A549 (cell line): Measurements from ENCODE around the gene CHAF1A. TPM values are rescaled to one million over a fixed set of nuclear protein-coding genes. Genes with fewer than 3 reads are reported as not detected.

Experiments used
- ATOH8 ChIP-seq: fragments of 250-450 bp; sonication (Bioruptor Pico); IDR thresholded peaks from 2 replicates; pipeline ENCODE4 v1.5.0; 2020; ENCODE audit warnings: low read depth, mild to moderate bottlenecking, moderate library complexity
- BCL3 ChIP-seq: fragments of >200 bp; sonication (Bioruptor Twin); formaldehyde crosslinking; IDR thresholded peaks from 3 replicates; pipeline ENCODE4 v1.6.1; 2016
- CBX8 ChIP-seq: fragments of 200-600 bp; sonication (generic); IDR thresholded peaks from 2 replicates; pipeline ENCODE4 v1.6.1; 2016
- CEBPB ChIP-seq, 2 experiments: fragments of >200 bp in 1 of 2; sonication (Bioruptor Twin) in 1 of 2; formaldehyde crosslinking in 1 of 2; IDR thresholded peaks; 2 replicates each; pipeline ENCODE4 v1.6.1; 2012 to 2016
- CHD2 ChIP-seq: fragments of 150-350 bp; IDR thresholded peaks from 2 replicates; pipeline ENCODE4 v1.6.1; 2014; ENCODE audit warnings: low read length; ENCODE audit not compliant: partially characterized antibody
- CHD4 ChIP-seq: fragments of 200-600 bp; sonication (generic); IDR thresholded peaks from 2 replicates; pipeline ENCODE4 v1.6.1; 2016; ENCODE audit warnings: antibody characterized with exemption, mild to moderate bottlenecking, borderline replicate concordance
- EHF ChIP-seq: fragments of 250-450 bp; sonication (Bioruptor Pico); IDR thresholded peaks from 2 replicates; pipeline ENCODE4 v1.5.0; 2020; ENCODE audit warnings: mild to moderate bottlenecking
- EHMT2 ChIP-seq: fragments of 200-600 bp; sonication (generic); IDR thresholded peaks from 2 replicates; pipeline ENCODE4 v1.6.1; 2016; ENCODE audit warnings: antibody characterized with exemption, low read depth, mild to moderate bottlenecking, moderate library complexity
- ELK1 ChIP-seq: fragments of 150-350 bp; IDR thresholded peaks from 2 replicates; pipeline ENCODE4 v1.6.1; 2014; ENCODE audit warnings: low read depth, mild to moderate bottlenecking, low read length
- EP300 ChIP-seq, 2 experiments: fragments of >200 bp; sonication (Bioruptor Twin); formaldehyde crosslinking; IDR thresholded peaks; 2 replicates in 1 of 2; 3 replicates in 1 of 2; pipeline ENCODE4 v1.6.1; 2016 to 2017
- ESRRA ChIP-seq: fragments of 150-350 bp; IDR thresholded peaks from 2 replicates; pipeline ENCODE4 v1.6.1; 2014; ENCODE audit warnings: mild to moderate bottlenecking, low read length, borderline replicate concordance
- FOSL2 ChIP-seq, 2 experiments: fragments of 450-650 bp in 1 of 2; fragments of >200 bp in 1 of 2; sonication (Bioruptor Twin) in 1 of 2; formaldehyde crosslinking; IDR thresholded peaks; 2 replicates each; pipeline versions ENCODE4 v1.5.0 to v1.6.1; 2016 to 2020; ENCODE audit warnings: mild to moderate bottlenecking in 1 of 2, moderate library complexity in 1 of 2
- FOXS1 ChIP-seq: fragments of 250-450 bp; sonication (Bioruptor Pico); IDR thresholded peaks from 2 replicates; pipeline ENCODE4 v1.5.0; 2020; ENCODE audit warnings: mild to moderate bottlenecking, moderate library complexity
- HDAC2 ChIP-seq: fragments of 200-600 bp; sonication (generic); IDR thresholded peaks from 2 replicates; pipeline ENCODE4 v1.6.1; 2016
- HES2 ChIP-seq: fragments of >200 bp; sonication (Bioruptor Twin); formaldehyde crosslinking; IDR thresholded peaks from 2 replicates; pipeline ENCODE4 v1.6.1; 2016
- HEYL ChIP-seq: fragments of 250-450 bp; sonication (Bioruptor Pico); IDR thresholded peaks from 2 replicates; pipeline ENCODE4 v1.8.0; 2021; ENCODE audit warnings: mild to moderate bottlenecking, moderate library complexity
- HMGXB4 ChIP-seq: fragments of 250-450 bp; sonication (Bioruptor Pico); IDR thresholded peaks from 2 replicates; pipeline ENCODE4 v1.5.0; 2021; ENCODE audit warnings: mild to moderate bottlenecking, moderate library complexity, borderline replicate concordance
- HOXA7 ChIP-seq: fragments of 250-450 bp; sonication (Bioruptor Pico); IDR thresholded peaks from 2 replicates; pipeline ENCODE4 v1.5.0; 2020; ENCODE audit warnings: mild to moderate bottlenecking, moderate library complexity
- HOXB5 ChIP-seq: fragments of 250-450 bp; sonication (Bioruptor Pico); IDR thresholded peaks from 2 replicates; pipeline ENCODE4 v1.5.0; 2020; ENCODE audit warnings: mild to moderate bottlenecking, moderate library complexity
- KDM1A ChIP-seq: fragments of 200-600 bp; sonication (generic); IDR thresholded peaks from 2 replicates; pipeline ENCODE4 v1.6.1; 2016; ENCODE audit warnings: low read depth, mild to moderate bottlenecking
- KDM5A ChIP-seq: fragments of 200-600 bp; sonication (generic); IDR thresholded peaks from 2 replicates; pipeline ENCODE4 v1.6.1; 2016; ENCODE audit warnings: antibody characterized with exemption, mild to moderate bottlenecking
- MAFK ChIP-seq: fragments of 450-650 bp; IDR thresholded peaks from 2 replicates; pipeline ENCODE4 v1.6.1; 2014; ENCODE audit not compliant: partially characterized antibody
- MAX ChIP-seq: IDR thresholded peaks from 2 replicates; pipeline ENCODE4 v1.6.1; 2012
- MAZ ChIP-seq: fragments of 150-350 bp; IDR thresholded peaks from 2 replicates; pipeline ENCODE4 v1.6.1; 2014; ENCODE audit warnings: antibody characterized with exemption, low read depth, low read length, borderline replicate concordance
- NR3C1 ChIP-seq: fragments of >200 bp; sonication (Bioruptor Twin); formaldehyde crosslinking; IDR thresholded peaks from 3 replicates; pipeline ENCODE4 v1.6.1; 2017
- POLR2A ChIP-seq: IDR thresholded peaks from 2 replicates; pipeline ENCODE4 v1.6.1; 2012; ENCODE audit warnings: mild to moderate bottlenecking, low read length
- RFX5 ChIP-seq: fragments of 450-650 bp; IDR thresholded peaks from 2 replicates; pipeline ENCODE4 v1.7.1; 2014; ENCODE audit warnings: antibody characterized with exemption, mild to moderate bottlenecking, moderate library complexity
- SREBF2 ChIP-seq: fragments of 450-650 bp; IDR thresholded peaks from 2 replicates; pipeline ENCODE4 v1.6.1; 2014; ENCODE audit warnings: mild to moderate bottlenecking, moderate library complexity
- TP53 ChIP-seq: fragments of 250-450 bp; sonication (Bioruptor Pico); IDR thresholded peaks from 2 replicates; pipeline ENCODE4 v1.5.0; 2021; ENCODE audit warnings: mild to moderate bottlenecking, moderate library complexity
- USF2 ChIP-seq: fragments of 450-650 bp; IDR thresholded peaks from 2 replicates; pipeline ENCODE4 v1.6.1; 2014; ENCODE audit warnings: antibody characterized with exemption
- ZC3H11A ChIP-seq: fragments of 450-650 bp; IDR thresholded peaks from 2 replicates; pipeline ENCODE4 v1.6.1; 2014; ENCODE audit warnings: antibody characterized with exemption, mild to moderate bottlenecking
- ZFP36 ChIP-seq: fragments of 450-650 bp; IDR thresholded peaks from 2 replicates; pipeline ENCODE4 v1.6.1; 2014; ENCODE audit warnings: borderline replicate concordance; ENCODE audit not compliant: partially characterized antibody
- polyA plus RNA-seq, 4 experiments: library from polyadenylated mRNA; depleted of rRNA in 3 of 4; stranded (reverse); fragments of >200 nt; fragmentation: RNase III in 1 of 4; extraction: RNeasy Plus Mini Kit Qiagen cat#74134 plus additional on column Dnase treatment in 1 of 4; gene quantifications; 2 replicates in 3 of 4; 3 replicates in 1 of 4; pipeline ENCODE4 v1.2.3, GENCODE V29; 2011 to 2017

The CHAF1A gene
- polyA plus RNA-seq, 2 of the 4 experiments (the other 2 are of a cell fraction) = 15.6 to 28.0 TPM

GRCh38 chr19:4402171-4403004, at the start of gene CHAF1A (continued):
- TF ChIP-seq HMGXB4 (CRISPR knock-in tag) (no peak), KDM1A (no peak; the same call in 1 of the 2 replicates), CEBPB (IDR thresholded peaks at IDR 0.05) (peak in 1 of 2 experiments; percentile 75; a peak in 3 of 4 replicates), MAFK (no peak), BCL3 (0 out of 3 replicates have a peak, but pooled peaks have one; percentile 35), CBX8 (no peak), TP53 (CRISPR knock-in tag) (0 out of 2 replicates have a peak, but pooled peaks have one; percentile 46), RFX5 (0 out of 2 replicates have a peak, but pooled peaks have one; percentile 35), USF2 (peak; percentile 95), NR3C1 (no peak), EP300 (IDR thresholded peaks at IDR 0.05) (no peak), HOXB5 (CRISPR knock-in tag) (0 out of 2 replicates have a peak, but pooled peaks have one; percentile 25), MAZ (no peak), POLR2A (no peak), FOSL2 (IDR thresholded peaks at IDR 0.05) (no peak), FOSL2 (CRISPR knock-in tag; IDR thresholded peaks at IDR 0.05) (no peak), HOXA7 (CRISPR knock-in tag) (no peak), ESRRA (no peak), SREBF2 (no peak), EHMT2 (no peak), CHD2 (peak; percentile 99), ZFP36 (no peak), ATOH8 (CRISPR knock-in tag) (no peak), KDM5A (peak; percentile 59; the same call in 1 of the 2 replicates), EHF (CRISPR knock-in tag) (no peak), FOXS1 (CRISPR knock-in tag) (no peak), CHD4 (no peak), ELK1 (no peak), HDAC2 (no peak), MAX (peak; percentile 77), ZC3H11A (no peak), HEYL (CRISPR knock-in tag) (no peak), HES2 (no peak)
